Measurements from ENCODE around the gene TBCE.

DNA sequence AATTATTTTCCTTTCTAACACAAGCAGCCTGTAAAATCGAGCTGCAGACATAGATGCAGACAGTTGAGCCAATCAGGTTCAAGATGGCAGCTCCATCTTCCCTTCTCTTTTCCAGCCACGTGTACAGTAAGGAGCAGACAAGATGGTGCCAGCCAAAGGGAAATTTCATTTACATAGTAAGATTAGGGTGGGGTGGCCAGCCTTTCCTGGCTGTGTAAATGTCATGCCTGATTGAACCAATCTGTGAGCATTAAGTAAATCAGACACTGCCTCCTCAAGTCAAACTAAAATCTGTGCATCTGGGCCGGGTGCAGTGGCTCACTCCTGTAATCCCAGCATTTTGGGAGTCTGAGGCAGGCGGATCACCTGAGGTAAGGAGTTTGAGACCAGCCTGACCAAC is 60.2 kb downstream of the TBCE start:
- TF ChIP-seq CTCF (IDR thresholded peaks at IDR 0.05) (no peak), ZFX (IDR thresholded peaks at IDR 0.05; ENCODE audit: borderline replicate concordance) (no peak)

Measured in 22Rv1 (cell line).